ENCODE measurements around the gene SCN1B.

The SCN1B gene

DNA sequence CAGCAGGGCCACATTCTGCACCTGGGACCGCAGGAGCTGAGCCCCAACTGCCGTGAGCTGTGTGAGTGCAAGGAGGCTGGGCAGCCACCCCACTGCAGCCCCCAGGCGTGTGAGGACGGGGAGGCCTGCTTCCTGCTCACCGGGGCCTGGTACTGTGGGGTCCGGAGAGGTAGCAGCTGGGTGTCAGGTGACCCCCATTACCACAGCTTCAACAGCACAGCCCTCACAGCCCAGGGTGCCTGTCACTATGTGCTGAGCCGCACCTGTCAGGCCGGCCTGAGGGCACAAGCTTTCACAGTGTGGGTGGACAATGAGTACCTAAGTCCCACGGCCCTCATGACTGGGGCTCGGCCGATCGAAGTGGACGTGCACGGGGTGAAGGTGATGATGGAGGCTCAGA lies 49.6 kb downstream of the SCN1B start:
- no peak for DNase-seq

DNA sequence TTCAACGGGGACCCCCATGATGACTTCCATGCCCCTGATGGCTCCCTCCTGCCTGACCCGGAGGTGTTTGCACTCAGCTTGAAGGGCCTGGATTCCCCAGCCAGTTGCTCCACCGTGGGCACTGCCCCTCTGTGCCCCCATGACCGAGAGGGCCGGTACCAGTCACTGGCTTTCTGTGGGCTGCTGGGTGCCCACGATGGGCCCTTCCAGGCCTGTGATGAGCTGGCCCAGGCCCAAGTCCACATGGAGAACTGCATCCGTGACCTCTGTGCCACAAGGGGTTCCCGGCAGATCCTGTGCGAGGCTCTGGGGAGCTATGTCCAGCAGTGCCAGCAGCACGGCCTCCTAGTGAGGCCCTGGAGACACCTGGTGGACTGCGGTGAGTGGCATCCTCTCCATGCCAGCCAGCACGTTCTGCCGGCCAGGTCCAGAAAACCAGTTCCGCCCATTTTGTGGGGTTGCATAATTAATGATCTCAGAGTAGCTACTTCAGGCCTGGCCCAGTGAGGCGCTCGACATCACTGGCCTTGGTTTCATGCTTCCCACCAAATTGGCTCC lies 50.4 kb downstream of the SCN1B start:
- DNase-seq: no peak

DNA sequence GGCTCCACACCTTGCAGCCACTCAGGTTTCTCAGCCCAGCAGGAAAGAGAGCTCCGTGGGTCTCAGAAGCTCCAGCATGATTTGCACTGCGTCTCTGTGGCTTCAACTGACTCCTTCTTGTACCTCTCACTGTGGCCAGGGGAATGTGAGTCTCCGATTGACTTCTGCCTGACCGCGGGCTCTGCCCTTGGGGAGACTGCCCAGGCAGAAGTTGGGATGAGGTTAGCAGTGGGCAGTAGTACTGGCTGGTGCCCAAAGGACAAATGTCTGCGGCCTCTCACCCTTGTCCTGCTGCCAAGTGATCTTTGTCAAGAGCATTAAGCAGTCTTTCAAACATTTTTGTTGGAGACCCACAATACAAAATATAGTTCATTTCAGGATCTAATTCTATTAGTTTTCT lies 50.9 kb downstream of the SCN1B start:
- no peak for DNase-seq

GRCh38 chr19:35083691-35084508 lies 53.6 kb downstream of the SCN1B start:
- no peak for DNase-seq

DNA sequence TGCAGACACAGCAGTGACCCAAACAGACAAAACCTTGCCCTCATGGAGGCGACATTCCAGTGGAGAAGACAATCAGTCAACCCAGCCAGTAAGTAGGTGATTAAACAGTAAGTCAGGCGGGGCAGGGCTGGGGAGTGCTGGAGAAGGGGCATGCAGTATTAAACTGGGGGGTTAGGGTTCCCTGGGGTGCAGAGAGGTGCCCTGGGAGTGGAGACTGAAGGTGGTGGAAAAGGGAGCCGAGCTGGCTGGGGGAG lies 54.2 kb downstream of the SCN1B start:
- DNase-seq: no peak

DNA sequence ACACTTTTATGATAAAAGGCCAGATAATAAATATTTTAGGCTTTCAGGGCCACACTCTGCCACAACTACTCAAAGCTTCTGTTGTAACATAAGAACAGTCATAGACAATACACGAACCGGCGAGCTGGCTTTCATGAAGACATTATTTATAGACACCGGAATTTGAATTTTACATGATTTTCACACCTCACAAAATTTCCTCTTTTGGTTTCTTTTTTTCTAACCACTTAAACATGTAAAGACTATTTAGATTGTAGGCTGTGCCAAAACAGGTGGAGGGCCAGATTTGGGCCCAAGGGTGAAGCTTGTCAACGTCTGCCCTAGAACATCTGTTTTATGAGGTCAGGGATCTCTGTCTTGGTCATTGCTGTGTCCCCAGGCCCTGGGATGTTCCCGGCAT lies 55.7 kb downstream of the SCN1B start:
- DNase-seq: no peak

DNA sequence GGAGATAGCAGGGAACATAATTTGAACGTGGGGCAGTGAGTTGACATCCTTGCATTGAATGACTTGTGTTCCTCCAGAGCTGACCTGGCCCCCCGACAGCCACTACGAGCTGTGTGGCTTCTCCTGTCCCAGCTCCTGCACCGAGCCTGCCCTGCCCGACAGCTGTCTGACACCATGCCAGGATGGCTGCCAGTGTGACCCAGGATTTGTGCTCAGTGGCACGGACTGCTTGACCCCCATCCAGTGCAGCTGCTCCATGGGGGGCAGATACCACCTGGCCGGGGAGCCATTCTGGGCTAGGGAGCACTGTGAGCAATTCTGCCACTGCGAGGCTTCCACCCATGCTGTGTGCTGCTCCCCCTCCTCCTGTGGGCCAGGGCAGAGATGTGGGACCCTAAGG lies 56.2 kb downstream of the SCN1B start:
- DNase-seq: no peak

GRCh38 chr19:35087393-35087792 lies 57.1 kb downstream of the SCN1B start:
- no peak for DNase-seq

DNA sequence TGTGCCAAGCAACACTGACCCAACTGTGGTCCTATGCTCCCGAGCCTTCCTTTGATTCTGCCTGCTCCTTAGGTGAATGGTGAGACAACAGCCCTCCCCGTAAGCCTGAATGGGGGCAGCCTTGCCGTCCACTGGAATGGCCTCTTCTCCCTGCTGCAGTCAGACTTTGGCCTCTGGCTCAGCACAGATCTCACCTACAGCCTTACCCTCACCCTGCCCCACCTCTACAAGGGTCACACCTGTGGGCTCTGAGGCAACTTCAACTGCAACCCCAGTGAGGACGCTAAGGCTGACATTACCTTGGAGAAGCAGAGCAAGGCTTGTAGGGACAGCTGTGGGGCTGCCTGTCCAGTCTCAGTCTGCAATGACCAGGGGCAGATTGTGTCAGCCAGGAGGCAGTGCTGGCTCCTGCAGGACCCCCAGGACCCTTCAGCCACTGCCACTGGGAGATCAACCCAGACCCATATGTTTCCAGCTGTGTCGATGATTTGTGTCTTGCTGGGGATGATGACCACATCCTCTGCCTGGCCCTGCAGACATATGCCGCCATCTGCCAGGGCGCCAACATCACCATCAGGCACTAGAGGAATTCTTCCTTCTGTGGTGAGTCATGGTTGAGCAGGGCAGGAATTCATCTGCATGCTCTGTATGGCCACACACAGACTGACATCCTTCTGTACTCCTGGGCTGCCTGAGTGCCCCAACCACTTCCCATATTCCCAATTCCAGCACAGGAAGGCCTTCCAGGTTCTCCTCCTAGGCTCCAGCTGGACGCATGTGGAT lies 58.1 kb downstream of the SCN1B start:
- DNase-seq: no peak

- DNase-seq: no peak
Measured at GRCh38 chr19:35089554-35089953, 59.3 kb downstream of the SCN1B start.
